HepG2 (cell line): Measurements from ENCODE around the gene MYO3B. TPM values are rescaled to one million over a fixed set of nuclear protein-coding genes. Genes with fewer than 3 reads are reported as not detected.

Source experiments
- ATAC-seq: fragments of 200-7000 bp; cut with Tn5 transposase; 3 replicates; pipeline ENCODE4 v1.9.1; 2020; ENCODE audit warnings: mild to moderate bottlenecking, moderate library complexity
- BruUV-seq: library from RNA; stranded (reverse); fragments of 400-500 nt; replicated peaks from 2 replicates; lab custom pipeline; 2021; lab: Mats Ljungman, UMichigan
- CTCF ChIA-PET: fragments of 300-600 bp; formaldehyde crosslinking; extraction: SDS; loops from one replicate; lab custom pipeline; 2021; ENCODE audit warnings: low total read pairs, inconsistent platforms, low intra/inter-chr PET ratio; lab: Yijun Ruan, JAX
- POLR2A ChIA-PET: fragments of 350-600 bp; sonication (Branson Sonifier 250); formaldehyde crosslinking; loops from one replicate; lab custom pipeline; 2020; ENCODE audit warnings: antibody characterized with exemption, inconsistent platforms; lab: Yijun Ruan, JAX
- DNase-seq: peaks from one replicate; pipeline ENCODE4 v3.0.0-alpha.2; 2015; ENCODE audit warnings: low spot score
- FAIRE-seq: peaks from 3 replicates; lab custom pipeline; 2011; peaks lifted over from hg19 to GRCh38; lab: Jason Lieb, UNC
- H2AFZ ChIP-seq: one replicate; pipeline ENCODE4 v1.6.1; 2011; ENCODE audit warnings: low read length, inconsistent platforms
- H3K27ac ChIP-seq: fragments of 300-600 bp; 3 replicates; pipeline ENCODE4 v1.8.0; 2011; ENCODE audit warnings: mixed run types, mild to moderate bottlenecking, mixed read lengths, low read length, inconsistent platforms; ENCODE audit not compliant: insufficient read depth; ENCODE audit errors: extremely low read length
- H3K27me3 ChIP-seq, 2 experiments: fragments of 200-600 bp in 1 of 2; 2 replicates in 1 of 2; 3 replicates in 1 of 2; pipeline versions ENCODE4 v1.6.0 to v1.8.0; 2011; ENCODE audit warnings: low read length in 2 of 2, mild to moderate bottlenecking in 2 of 2, moderate library complexity in 2 of 2, inconsistent platforms in 1 of 2; ENCODE audit not compliant: insufficient read depth in 2 of 2, control insufficient read depth in 1 of 2
- H3K36me3 ChIP-seq, 2 experiments: fragments of 200-600 bp in 1 of 2; replicated peaks in 1 of 2; 2 replicates in 1 of 2; 3 replicates in 1 of 2; pipeline versions ENCODE4 v1.5.1 to v1.8.0; 2011; ENCODE audit warnings: low read length in 2 of 2, inconsistent platforms in 1 of 2; ENCODE audit not compliant: insufficient read depth in 2 of 2, control insufficient read depth in 1 of 2
- H3K4me1 ChIP-seq: 2 replicates; pipeline ENCODE4 v1.5.1; 2012; ENCODE audit warnings: low read length, inconsistent platforms; ENCODE audit not compliant: insufficient read depth
- H3K4me2 ChIP-seq: 2 replicates; pipeline ENCODE4 v1.6.0; 2011; ENCODE audit warnings: low read depth, low read length, inconsistent platforms
- H3K4me3 ChIP-seq, 3 experiments: fragments of 200-600 bp in 1 of 3; sonication (generic), shearing (Covaris generic) in 1 of 3; replicated peaks in 1 of 3; 2 replicates each; pipeline ENCODE4 v1.5.1; 2011 to 2016; ENCODE audit warnings: low read length in 3 of 3, inconsistent platforms in 2 of 3, low read depth in 2 of 3, mild to moderate bottlenecking in 2 of 3, control low read depth in 1 of 3, mixed read lengths in 1 of 3; ENCODE audit not compliant: insufficient read depth in 1 of 3
- H3K79me2 ChIP-seq: one replicate; pipeline ENCODE4 v1.6.1; 2011; ENCODE audit warnings: low read length, inconsistent platforms; ENCODE audit not compliant: insufficient read depth
- H3K9ac ChIP-seq: 2 replicates; pipeline ENCODE4 v1.6.0; 2011; ENCODE audit warnings: mild to moderate bottlenecking, low read depth, low read length, inconsistent platforms; ENCODE audit not compliant: insufficient read depth
- H3K9me3 ChIP-seq: 2 replicates; pipeline ENCODE4 v1.5.1; 2012; ENCODE audit warnings: mild to moderate bottlenecking, low read length
- H4K20me1 ChIP-seq: 2 replicates; pipeline ENCODE4 v1.6.0; 2011; ENCODE audit warnings: inconsistent platforms, mild to moderate bottlenecking, low read length, moderate library complexity; ENCODE audit not compliant: insufficient read depth
- ARNT ChIP-seq: fragments of 450-650 bp; IDR thresholded peaks from 2 replicates; pipeline ENCODE4 v1.6.1; 2017
- BRCA1 ChIP-seq: sonication (generic); formaldehyde crosslinking; IDR thresholded peaks from 2 replicates; pipeline ENCODE4 v1.4.0; 2020; ENCODE audit warnings: missing genetic modification reagents
- CENPX ChIP-seq: sonication (generic); formaldehyde crosslinking; IDR thresholded peaks from 2 replicates; pipeline ENCODE4 v1.9.0; 2021; ENCODE audit warnings: mild to moderate bottlenecking, missing genetic modification reagents, moderate library complexity
- EP300 ChIP-seq, 3 experiments: sonication (generic) in 1 of 3; formaldehyde crosslinking in 1 of 3; IDR thresholded peaks; 2 replicates each; pipeline versions ENCODE4 v1.5.1 to v1.6.1; 2011 to 2020; ENCODE audit warnings: low read depth in 2 of 3, low read length in 2 of 3, borderline replicate concordance in 1 of 3, improper control_type of control experiment in 1 of 3, mild to moderate bottlenecking in 1 of 3, missing genetic modification reagents in 1 of 3, moderate library complexity in 1 of 3
- HOXA9 ChIP-seq: sonication (generic); formaldehyde crosslinking; IDR thresholded peaks from 2 replicates; pipeline ENCODE4 v1.8.1; 2022; ENCODE audit warnings: missing genetic modification reagents, mild to moderate bottlenecking, moderate library complexity, borderline replicate concordance
- MAFG ChIP-seq: sonication (generic); formaldehyde crosslinking; IDR thresholded peaks from 2 replicates; pipeline ENCODE4 v1.5.1; 2020; ENCODE audit warnings: mild to moderate bottlenecking, missing genetic modification reagents
- MTF2 ChIP-seq: sonication (generic); formaldehyde crosslinking; IDR thresholded peaks from 2 replicates; pipeline ENCODE4 v1.5.0; 2020; ENCODE audit warnings: missing genetic modification reagents, borderline replicate concordance
- NCOA2 ChIP-seq: sonication (generic); formaldehyde crosslinking; IDR thresholded peaks from 2 replicates; pipeline ENCODE4 v1.8.0; 2022; ENCODE audit warnings: inconsistent platforms
- SUZ12 ChIP-seq: fragments of 150-350 bp; IDR thresholded peaks from 2 replicates; pipeline ENCODE4 v1.6.1; 2014; ENCODE audit warnings: low read depth, low read length
- ZHX1 ChIP-seq: sonication (generic); formaldehyde crosslinking; IDR thresholded peaks from 2 replicates; pipeline ENCODE4 v1.8.1; 2022; ENCODE audit warnings: low read depth, mild to moderate bottlenecking, missing genetic modification reagents
- ZNF30 ChIP-seq: sonication (generic); formaldehyde crosslinking; IDR thresholded peaks from 2 replicates; pipeline ENCODE4 v1.5.0; 2020; ENCODE audit warnings: mild to moderate bottlenecking, missing genetic modification reagents
- ZNF841 ChIP-seq: sonication (generic); formaldehyde crosslinking; IDR thresholded peaks from 2 replicates; pipeline ENCODE4 v1.8.1; 2023; ENCODE audit warnings: missing genetic modification reagents, borderline replicate concordance
- WGBS: methylation state at CpG from one replicate; pipeline ENCODE4 v1.1.6; 2017; ENCODE audit warnings: low lambda C conversion rate; 5-methylcytosine and 5-hydroxymethylcytosine counted together
- in situ Hi-C: cut with HindIII; loops from 2 replicates; pipeline ENCODE4 v1.10.0; 2017; ENCODE audit warnings: low pct_unique_long_range_greater_than_20kb; ENCODE audit not compliant: extremely low pct_ligation_motif_present
- intact Hi-C: fragments of 100-400 bp; cut with micrococcal nuclease; formaldehyde crosslinking; loops from one replicate; pipeline ENCODE4 v1.10.0; 2022; ENCODE audit not compliant: unreplicated experiment
- polyA plus RNA-seq, 8 experiments: library from polyadenylated mRNA; depleted of rRNA in 3 of 8; stranded (reverse) in 7 of 8; unstranded in 1 of 8; fragments of >200 nt; fragmentation: Illumina TruSeq in 4 of 8; extraction: Trizol in 4 of 8; gene quantifications; 2 replicates each; pipeline versions ENCODE4 v1.2.1 to v1.2.3, GENCODE V29; 2011 to 2016; ENCODE audit warnings: low read depth in 4 of 8, missing spikeins in 1 of 8, mixed read lengths in 1 of 8; ENCODE audit not compliant: insufficient read depth in 1 of 8
- total RNA-seq, 5 experiments: library from RNA; depleted of rRNA; stranded (reverse); fragments of >200 nt; fragmentation: Illumina TruSeq; extraction: Trizol; gene quantifications; 2 replicates each; pipeline ENCODE4 v1.2.3, GENCODE V29; 2016; ENCODE audit warnings: low read depth in 1 of 5
- TF ChIP-seq, protein P1 (sequence below): IDR thresholded peaks from 2 replicates; pipeline ENCODE4 v1.4.0; 2020; ENCODE audit warnings: mild to moderate bottlenecking, missing genetic modification reagents
- TF ChIP-seq, protein P2 (sequence below): sonication (generic); formaldehyde crosslinking; IDR thresholded peaks from 2 replicates; pipeline ENCODE4 v1.8.0; 2022; ENCODE audit warnings: mild to moderate bottlenecking, missing genetic modification reagents, moderate library complexity

The MYO3B gene
- total and polyA plus RNA-seq, 2 of the 13 experiments (the other 11 are each of a cell fraction or from before 2014, with no cell fraction given), result 0.01 TPM; not detected in 1

- peak overlapping the region; percentile 67 for H2AFZ ChIP-seq
- H3K9ac ChIP-seq, result no peak overlapping the region
- BruUV-seq, result no TSS peak
- in situ Hi-C loops, result no loop called here
- peaks cover 57% of the 10 kb centered on the region for H3K4me1 ChIP-seq
- H4K20me1 ChIP-seq, result no peaks in the 10 kb centered on the region
- no peak overlapping the region for H3K27ac ChIP-seq
- no peaks in the 10 kb centered on the region for H3K9me3 ChIP-seq
- FAIRE-seq, result no peak
- H3K4me2 ChIP-seq, result no peak overlapping the region
- H3K79me2 ChIP-seq, result no peaks in the 10 kb centered on the region
- intact Hi-C loops, result no loop called here
- H3K4me3 ChIP-seq, result no peak overlapping the region
- H3K27me3 ChIP-seq, result no peaks in the 10 kb centered on the region
- POLR2A ChIA-PET, result no interaction called here
- 89% methylated on average over 1 of the region's 1 CpG for WGBS
- ATAC-seq, result no peak
- DNase-seq, result no peak
- no peaks in the 10 kb centered on the region for H3K36me3 ChIP-seq
- CTCF ChIA-PET, result no interaction called here
- TF ChIP-seq, protein P1, sequence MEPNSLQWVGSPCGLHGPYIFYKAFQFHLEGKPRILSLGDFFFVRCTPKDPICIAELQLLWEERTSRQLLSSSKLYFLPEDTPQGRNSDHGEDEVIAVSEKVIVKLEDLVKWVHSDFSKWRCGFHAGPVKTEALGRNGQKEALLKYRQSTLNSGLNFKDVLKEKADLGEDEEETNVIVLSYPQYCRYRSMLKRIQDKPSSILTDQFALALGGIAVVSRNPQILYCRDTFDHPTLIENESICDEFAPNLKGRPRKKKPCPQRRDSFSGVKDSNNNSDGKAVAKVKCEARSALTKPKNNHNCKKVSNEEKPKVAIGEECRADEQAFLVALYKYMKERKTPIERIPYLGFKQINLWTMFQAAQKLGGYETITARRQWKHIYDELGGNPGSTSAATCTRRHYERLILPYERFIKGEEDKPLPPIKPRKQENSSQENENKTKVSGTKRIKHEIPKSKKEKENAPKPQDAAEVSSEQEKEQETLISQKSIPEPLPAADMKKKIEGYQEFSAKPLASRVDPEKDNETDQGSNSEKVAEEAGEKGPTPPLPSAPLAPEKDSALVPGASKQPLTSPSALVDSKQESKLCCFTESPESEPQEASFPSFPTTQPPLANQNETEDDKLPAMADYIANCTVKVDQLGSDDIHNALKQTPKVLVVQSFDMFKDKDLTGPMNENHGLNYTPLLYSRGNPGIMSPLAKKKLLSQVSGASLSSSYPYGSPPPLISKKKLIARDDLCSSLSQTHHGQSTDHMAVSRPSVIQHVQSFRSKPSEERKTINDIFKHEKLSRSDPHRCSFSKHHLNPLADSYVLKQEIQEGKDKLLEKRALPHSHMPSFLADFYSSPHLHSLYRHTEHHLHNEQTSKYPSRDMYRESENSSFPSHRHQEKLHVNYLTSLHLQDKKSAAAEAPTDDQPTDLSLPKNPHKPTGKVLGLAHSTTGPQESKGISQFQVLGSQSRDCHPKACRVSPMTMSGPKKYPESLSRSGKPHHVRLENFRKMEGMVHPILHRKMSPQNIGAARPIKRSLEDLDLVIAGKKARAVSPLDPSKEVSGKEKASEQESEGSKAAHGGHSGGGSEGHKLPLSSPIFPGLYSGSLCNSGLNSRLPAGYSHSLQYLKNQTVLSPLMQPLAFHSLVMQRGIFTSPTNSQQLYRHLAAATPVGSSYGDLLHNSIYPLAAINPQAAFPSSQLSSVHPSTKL, result 0 out of 2 replicates have a peak, but pooled peaks have one; percentile 13
- no peak for TF ChIP-seq CENPX
- TF ChIP-seq ZNF841 (CRISPR knock-in tag), result no peak
- no peak for TF ChIP-seq MTF2 (CRISPR knock-in tag)
- no peak for TF ChIP-seq ZHX1 (CRISPR knock-in tag)
- no peak for TF ChIP-seq HOXA9 (CRISPR knock-in tag)
- no peak for TF ChIP-seq ZNF30
- TF ChIP-seq, protein P2, sequence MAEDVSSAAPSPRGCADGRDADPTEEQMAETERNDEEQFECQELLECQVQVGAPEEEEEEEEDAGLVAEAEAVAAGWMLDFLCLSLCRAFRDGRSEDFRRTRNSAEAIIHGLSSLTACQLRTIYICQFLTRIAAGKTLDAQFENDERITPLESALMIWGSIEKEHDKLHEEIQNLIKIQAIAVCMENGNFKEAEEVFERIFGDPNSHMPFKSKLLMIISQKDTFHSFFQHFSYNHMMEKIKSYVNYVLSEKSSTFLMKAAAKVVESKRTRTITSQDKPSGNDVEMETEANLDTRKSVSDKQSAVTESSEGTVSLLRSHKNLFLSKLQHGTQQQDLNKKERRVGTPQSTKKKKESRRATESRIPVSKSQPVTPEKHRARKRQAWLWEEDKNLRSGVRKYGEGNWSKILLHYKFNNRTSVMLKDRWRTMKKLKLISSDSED (CRISPR knock-in tag), result no peak
- peak; percentile 52; the same call in 1 of the 2 replicates for TF ChIP-seq MAFG (CRISPR knock-in tag)
- peak in 1 of 2 experiments; percentile 50; a peak in 2 of 4 replicates for TF ChIP-seq EP300 (IDR thresholded peaks at IDR 0.05; ENCODE audit: low read depth in 2 of 2, low read length in 2 of 2)
- TF ChIP-seq EP300 (CRISPR knock-in tag; IDR thresholded peaks at IDR 0.05; ENCODE audit: borderline replicate concordance), result no peak
- TF ChIP-seq BRCA1 (CRISPR knock-in tag), result no peak
- no peak for TF ChIP-seq SUZ12
- no peak for TF ChIP-seq ARNT
- TF ChIP-seq NCOA2 (CRISPR knock-in tag), result peak; percentile 26; the same call in 1 of the 2 replicates
Measured at GRCh38 chr2:170467568-170468422, 289.8 kb downstream of the MYO3B start.
